H9 (cell line): ENCODE data around the gene VWA8. TPM values are rescaled to one million over a fixed set of nuclear protein-coding genes. Genes with fewer than 3 reads are reported as not detected.

ENCODE experiments used
- DNase-seq: peaks from one replicate; pipeline ENCODE4 v3.0.0-alpha.2; 2017
- H2AFZ ChIP-seq: one replicate; pipeline ENCODE4 v1.6.1; 2013; ENCODE audit warnings: mild to moderate bottlenecking, low read length, control low read depth, moderate library complexity
- H2AK5ac ChIP-seq: 2 replicates; pipeline ENCODE4 v1.6.1; 2013; ENCODE audit warnings: low read length, control low read depth, mixed read lengths; ENCODE audit not compliant: insufficient read length
- H2BK120ac ChIP-seq: one replicate; pipeline ENCODE4 v1.6.1; 2013; ENCODE audit warnings: low read depth, mild to moderate bottlenecking, low read length, control low read depth, inconsistent platforms; ENCODE audit not compliant: poor library complexity, severe bottlenecking
- H2BK12ac ChIP-seq: 2 replicates; pipeline ENCODE4 v1.6.1; 2013; ENCODE audit warnings: low read length, control low read depth, mixed read lengths, low read depth; ENCODE audit not compliant: insufficient read length
- H2BK15ac ChIP-seq: 2 replicates; pipeline ENCODE4 v1.6.1; 2013; ENCODE audit warnings: low read depth, low read length, control low read depth
- H2BK20ac ChIP-seq: one replicate; pipeline ENCODE4 v1.6.1; 2013; ENCODE audit warnings: low read depth, mild to moderate bottlenecking, low read length, control low read depth, inconsistent platforms; ENCODE audit not compliant: poor library complexity, severe bottlenecking
- H2BK5ac ChIP-seq: 2 replicates; pipeline ENCODE4 v1.6.1; 2013; ENCODE audit warnings: low read length, control low read depth, mixed read lengths; ENCODE audit not compliant: insufficient read length
- H3K14ac ChIP-seq: 2 replicates; pipeline ENCODE4 v1.6.1; 2013; ENCODE audit warnings: low read length, control low read depth; ENCODE audit not compliant: insufficient read depth
- H3K18ac ChIP-seq: 2 replicates; pipeline ENCODE4 v1.6.1; 2013; ENCODE audit warnings: low read depth, mild to moderate bottlenecking, mixed read lengths, low read length, control low read depth; ENCODE audit not compliant: insufficient read length
- H3K23ac ChIP-seq: 2 replicates; pipeline ENCODE4 v1.6.1; 2013; ENCODE audit warnings: low read length, control low read depth, mixed read lengths, low read depth; ENCODE audit not compliant: insufficient read length
- H3K23me2 ChIP-seq: 2 replicates; pipeline ENCODE4 v1.6.1; 2013; ENCODE audit warnings: low read depth, mild to moderate bottlenecking, mixed read lengths, low read length, control low read depth; ENCODE audit not compliant: insufficient read length, poor library complexity, severe bottlenecking
- H3K27ac ChIP-seq: 2 replicates; pipeline ENCODE4 v1.5.1; 2013; ENCODE audit warnings: low read length, control low read depth, mixed read lengths, low read depth; ENCODE audit not compliant: insufficient read length
- H3K27me3 ChIP-seq: 2 replicates; pipeline ENCODE4 v1.6.1; 2013; ENCODE audit warnings: low read length, control low read depth, inconsistent platforms; ENCODE audit not compliant: insufficient read depth
- H3K4ac ChIP-seq: 2 replicates; pipeline ENCODE4 v1.6.1; 2013; ENCODE audit warnings: low read depth, mild to moderate bottlenecking, control low read depth, inconsistent platforms, low read length, moderate library complexity
- H3K4me1 ChIP-seq: 2 replicates; pipeline ENCODE4 v1.6.1; 2013; ENCODE audit warnings: low read length, control low read depth, inconsistent platforms; ENCODE audit not compliant: insufficient read depth
- H3K4me2 ChIP-seq: 2 replicates; pipeline ENCODE4 v1.6.1; 2013; ENCODE audit warnings: low read length, control low read depth, mixed read lengths; ENCODE audit not compliant: insufficient read length, insufficient read depth
- H3K56ac ChIP-seq: 2 replicates; pipeline ENCODE4 v1.6.1; 2013; ENCODE audit warnings: low read depth, mild to moderate bottlenecking, mixed read lengths, low read length, control low read depth; ENCODE audit not compliant: insufficient read length
- H3K79me1 ChIP-seq: 2 replicates; pipeline ENCODE4 v1.6.1; 2013; ENCODE audit warnings: low read depth, mild to moderate bottlenecking, moderate library complexity, low read length, control low read depth, inconsistent platforms; ENCODE audit not compliant: insufficient read depth, poor library complexity, severe bottlenecking
- H3K79me2 ChIP-seq: 2 replicates; pipeline ENCODE4 v1.6.1; 2013; ENCODE audit warnings: low read length, control low read depth, inconsistent platforms; ENCODE audit not compliant: insufficient read depth
- H3K9ac ChIP-seq: 2 replicates; pipeline ENCODE4 v1.6.1; 2013; ENCODE audit warnings: low read length, control low read depth, mixed read lengths; ENCODE audit not compliant: insufficient read length; ENCODE audit errors: extremely low read depth
- H3K9me3 ChIP-seq: one replicate; pipeline ENCODE4 v1.6.1; 2013; ENCODE audit warnings: low read depth, low read length, inconsistent platforms; ENCODE audit not compliant: control insufficient read depth
- H3T11ph ChIP-seq: one replicate; pipeline ENCODE4 v1.6.1; 2013; ENCODE audit warnings: mild to moderate bottlenecking, low read length, control low read depth, inconsistent platforms
- H4K20me1 ChIP-seq: one replicate; pipeline ENCODE4 v1.6.1; 2013; ENCODE audit not compliant: control insufficient read depth, insufficient read length, insufficient read depth
- H4K5ac ChIP-seq: 2 replicates; pipeline ENCODE4 v1.6.1; 2013; ENCODE audit warnings: low read depth, mild to moderate bottlenecking, mixed read lengths, low read length, control low read depth; ENCODE audit not compliant: insufficient read length
- H4K8ac ChIP-seq: replicated peaks from 2 replicates; pipeline ENCODE4 v1.6.1; 2013; ENCODE audit warnings: low read length, control low read depth, mixed read lengths, low read depth; ENCODE audit not compliant: insufficient read length
- H4K91ac ChIP-seq: 2 replicates; pipeline ENCODE4 v1.6.1; 2013; ENCODE audit warnings: low read depth, mild to moderate bottlenecking, moderate library complexity, mixed read lengths, low read length, control low read depth; ENCODE audit not compliant: insufficient read length
- H3K27ac Mint-ChIP-seq, 3 experiments: 2 replicates in 2 of 3; 3 replicates in 1 of 3; pipeline ENCODE4 v1.8.0; 2020 to 2021; ENCODE audit warnings: mixed read lengths in 3 of 3, mild to moderate bottlenecking in 1 of 3, moderate library complexity in 1 of 3
- H3K27me3 Mint-ChIP-seq: 2 replicates; pipeline ENCODE4 v1.8.0; 2021; ENCODE audit warnings: low read depth, mild to moderate bottlenecking, moderate library complexity, mixed read lengths
- H3K36me3 Mint-ChIP-seq, 3 experiments: 2 replicates in 2 of 3; 3 replicates in 1 of 3; pipeline ENCODE4 v1.8.0; 2020 to 2021; ENCODE audit warnings: low read depth in 3 of 3, mixed read lengths in 3 of 3; ENCODE audit not compliant: insufficient read depth in 1 of 3
- H3K4me1 Mint-ChIP-seq, 2 experiments: 2 replicates each; pipeline ENCODE4 v1.8.0; 2020; ENCODE audit warnings: mixed read lengths in 2 of 2
- H3K4me3 Mint-ChIP-seq, 2 experiments: 2 replicates in 1 of 2; 3 replicates in 1 of 2; pipeline ENCODE4 v1.8.0; 2020 to 2021; ENCODE audit warnings: mild to moderate bottlenecking in 2 of 2, mixed read lengths in 2 of 2, moderate library complexity in 1 of 2
- H3K9me3 Mint-ChIP-seq, 2 experiments: 2 replicates in 1 of 2; 3 replicates in 1 of 2; pipeline ENCODE4 v1.8.0; 2020; ENCODE audit warnings: mild to moderate bottlenecking in 2 of 2, mixed read lengths in 2 of 2, moderate library complexity in 1 of 2
- CTCF ChIP-seq: fragments of 200-600 bp; sonication (generic); conservative IDR thresholded peaks from 3 replicates; pipeline ENCODE4 v1.8.0; 2021; ENCODE audit warnings: antibody characterized with exemption, mild to moderate bottlenecking
- WGBS: extraction: QIAGEN DNeasy Blood & Tissue Kit; methylation state at CpG from one replicate; pipeline ENCODE4 v1.1.7; 2013; ENCODE audit warnings: missing lambda C conversion rate, low lambda C conversion rate, mixed read lengths; ENCODE audit not compliant: insufficient read length; ENCODE audit errors: extremely low coverage; 5-methylcytosine and 5-hydroxymethylcytosine counted together
- total RNA-seq: library from RNA; stranded (reverse); gene quantifications from 2 replicates; pipeline ENCODE4 v1.2.1, GENCODE V29; 2021

VWA8 gene
- total RNA-seq, 1 experiment from 2014 or later: 17.4 TPM

- TF ChIP-seq CTCF: no peak
- Mint-ChIP-seq H3K4me1 (peaks cover 8 to 9% of the 10 kb centered on the region in 2 experiments), H3K27ac (no peak overlapping the region), H3K9me3 (no peaks in the 10 kb centered on the region), H3K4me3 (no peak overlapping the region), H3K36me3 (peaks cover 5 to 9% (median 7%) of the 10 kb centered on the region in 3 experiments; a peak in 5 of 7 replicates), H3K27me3 (no peaks in the 10 kb centered on the region)
- H4K20me1 ChIP-seq: no peaks in the 10 kb centered on the region
- no peak overlapping the region for H2BK12ac ChIP-seq
- no peak overlapping the region for H3K18ac ChIP-seq
- no peaks in the 10 kb centered on the region for H3K9me3 ChIP-seq
- H2BK20ac ChIP-seq: no peak overlapping the region
- H2BK120ac ChIP-seq: no peak overlapping the region
- H3K23me2 ChIP-seq: no peaks in the 10 kb centered on the region
- H3K9ac ChIP-seq: no peak overlapping the region
- no peaks in the 10 kb centered on the region for H3K4me1 ChIP-seq
- H2BK5ac ChIP-seq: no peak overlapping the region
- H4K91ac ChIP-seq: no peak overlapping the region
- no peak overlapping the region for H3K56ac ChIP-seq
- no peak overlapping the region for H3K14ac ChIP-seq
- no peak overlapping the region for H4K5ac ChIP-seq
- no peak overlapping the region for H3T11ph ChIP-seq
- WGBS: no CpG with 5 or more reads among the region's 5 CpGs
- no peak for DNase-seq
- no peak overlapping the region for H2AFZ ChIP-seq
- no peaks in the 10 kb centered on the region for H3K27me3 ChIP-seq
- no peak overlapping the region for H4K8ac ChIP-seq
- no peaks in the 10 kb centered on the region for H3K79me1 ChIP-seq
- H3K4me2 ChIP-seq: no peak overlapping the region
- peaks cover 1% of the 10 kb centered on the region; the same call in 1 of the 2 replicates for H3K79me2 ChIP-seq
- no peak overlapping the region for H3K4ac ChIP-seq
- H2BK15ac ChIP-seq: no peak overlapping the region
- no peak overlapping the region for H2AK5ac ChIP-seq
- H3K27ac ChIP-seq: no peak overlapping the region
- no peak overlapping the region for H3K23ac ChIP-seq
These were observed 19.7 kb downstream of the VWA8 start for GRCh38 chr13:41941174-41941573.
